MG63 (cell line): ENCODE results near the gene MAP6D1. TPM values are rescaled to one million over a fixed set of nuclear protein-coding genes. Genes with fewer than 3 reads are reported as not detected.

Experiments
- DNase-seq: peaks from one replicate; pipeline ENCODE4 v3.0.0-alpha.2; 2020
- H3K27me3 ChIP-seq: fragments of 250-450 bp; sonication (Bioruptor Pico); 2 replicates; pipeline ENCODE4 v1.5.1; 2020; ENCODE audit warnings: mild to moderate bottlenecking, moderate library complexity
- H3K36me3 ChIP-seq: fragments of 250-450 bp; sonication (Bioruptor Pico); 2 replicates; pipeline ENCODE4 v1.5.1; 2020; ENCODE audit warnings: mild to moderate bottlenecking, moderate library complexity
- H3K4me3 ChIP-seq: fragments of 250-450 bp; sonication (Bioruptor Pico); 2 replicates; pipeline ENCODE4 v1.5.1; 2020; ENCODE audit warnings: mild to moderate bottlenecking, moderate library complexity
- H3K9me3 ChIP-seq: fragments of 250-450 bp; sonication (Bioruptor Pico); 2 replicates; pipeline ENCODE4 v1.5.1; 2020; ENCODE audit warnings: mild to moderate bottlenecking, moderate library complexity
- total RNA-seq: library from RNA; depleted of rRNA; stranded (reverse); fragments of >200 nt; shearing (Covaris generic); gene quantifications from 2 replicates; pipeline ENCODE4 v1.2.3, GENCODE V29; 2014; ENCODE audit warnings: low replicate concordance

The MAP6D1 gene
- total RNA-seq, 1 experiment from 2014 or later: 3.1 TPM

GRCh38 chr3:183828538-183828870 is 3.1 kb upstream of the MAP6D1 start:
- no peaks in the 10 kb centered on the region for H3K27me3 ChIP-seq
- no peak for DNase-seq
- H3K4me3 ChIP-seq: no peak overlapping the region
- peaks cover 53% of the 10 kb centered on the region for H3K36me3 ChIP-seq
- H3K9me3 ChIP-seq: no peaks in the 10 kb centered on the region

GRCh38 chr3:183827809-183828537 is 2.6 kb upstream of the MAP6D1 start:
- Histone ChIP-seq H3K27me3 (no peaks in the 10 kb centered on the region), H3K9me3 (no peaks in the 10 kb centered on the region), H3K36me3 (peaks cover 48% of the 10 kb centered on the region), H3K4me3 (no peak overlapping the region)
- no peak for DNase-seq

- no peaks in the 10 kb centered on the region for H3K9me3 ChIP-seq
- H3K27me3 ChIP-seq: no peaks in the 10 kb centered on the region
- H3K36me3 ChIP-seq: peaks cover 37% of the 10 kb centered on the region
- DNase-seq: no peak
- no peak overlapping the region for H3K4me3 ChIP-seq
Measured at GRCh38 chr3:183826448-183827250, 1.3 kb upstream of the MAP6D1 start.

GRCh38 chr3:183824761-183825455 is 469 bp downstream of the MAP6D1 start:
- Histone ChIP-seq H3K9me3 (no peaks in the 10 kb centered on the region), H3K4me3 (peak overlapping the region; percentile 51), H3K27me3 (no peaks in the 10 kb centered on the region), H3K36me3 (peaks cover 22% of the 10 kb centered on the region)
- peak; percentile 22 for DNase-seq

- H3K27me3 ChIP-seq: no peaks in the 10 kb centered on the region
- H3K36me3 ChIP-seq: peaks cover 12% of the 10 kb centered on the region; the same call in 1 of the 2 replicates
- no peak for DNase-seq
- H3K4me3 ChIP-seq: peak overlapping the region; percentile 51
- no peaks in the 10 kb centered on the region for H3K9me3 ChIP-seq
Measured at GRCh38 chr3:183823963-183824362, 1.4 kb downstream of the MAP6D1 start.

GRCh38 chr3:183822631-183823030 is 2.7 kb downstream of the MAP6D1 start:
- H3K9me3 ChIP-seq: no peaks in the 10 kb centered on the region
- DNase-seq: no peak
- no peaks in the 10 kb centered on the region for H3K27me3 ChIP-seq
- no peak overlapping the region for H3K4me3 ChIP-seq
- H3K36me3 ChIP-seq: peaks cover 6% of the 10 kb centered on the region; the same call in 1 of the 2 replicates

- Histone ChIP-seq H3K36me3 (peaks cover 16% of the 10 kb centered on the region), H3K9me3 (no peaks in the 10 kb centered on the region), H3K4me3 (no peak overlapping the region), H3K27me3 (no peaks in the 10 kb centered on the region)
- DNase-seq: no peak
Measured at GRCh38 chr3:183819831-183820230, 5.5 kb downstream of the MAP6D1 start.

- DNase-seq: no peak
- no peaks in the 10 kb centered on the region for H3K9me3 ChIP-seq
Measured at GRCh38 chr3:183818706-183819624, 6.4 kb downstream of the MAP6D1 start.

GRCh38 chr3:183818041-183818620 is 7.2 kb downstream of the MAP6D1 start:
- peaks cover 27% of the 10 kb centered on the region for H3K36me3 ChIP-seq
- H3K27me3 ChIP-seq: no peaks in the 10 kb centered on the region
- DNase-seq: no peak
- H3K4me3 ChIP-seq: no peak overlapping the region
- H3K9me3 ChIP-seq: no peaks in the 10 kb centered on the region

More at GRCh38 chr3:183818706-183819624, 6.4 kb downstream of the MAP6D1 start:
- Histone ChIP-seq H3K4me3 (no peak overlapping the region), H3K36me3 (peaks cover 23% of the 10 kb centered on the region), H3K27me3 (no peaks in the 10 kb centered on the region)

GRCh38 chr3:183817639-183818038 is 7.7 kb downstream of the MAP6D1 start:
- no peaks in the 10 kb centered on the region for H3K9me3 ChIP-seq
- DNase-seq: no peak
- peaks cover 31% of the 10 kb centered on the region for H3K36me3 ChIP-seq
- H3K4me3 ChIP-seq: no peak overlapping the region
- no peaks in the 10 kb centered on the region for H3K27me3 ChIP-seq

- H3K27me3 ChIP-seq: no peaks in the 10 kb centered on the region
- H3K4me3 ChIP-seq: no peak overlapping the region
- H3K36me3 ChIP-seq: peaks cover 37% of the 10 kb centered on the region
- no peaks in the 10 kb centered on the region for H3K9me3 ChIP-seq
- DNase-seq: no peak
Measured at GRCh38 chr3:183816681-183817510, 8.5 kb downstream of the MAP6D1 start.

GRCh38 chr3:183815951-183816475 is 9.4 kb downstream of the MAP6D1 start:
- no peak for DNase-seq
- Histone ChIP-seq H3K27me3 (no peaks in the 10 kb centered on the region), H3K9me3 (no peaks in the 10 kb centered on the region), H3K36me3 (peaks cover 44% of the 10 kb centered on the region), H3K4me3 (no peak overlapping the region)

GRCh38 chr3:183815563-183815940 is 9.8 kb downstream of the MAP6D1 start:
- no peak for DNase-seq
- Histone ChIP-seq H3K36me3 (peaks cover 49% of the 10 kb centered on the region), H3K9me3 (no peaks in the 10 kb centered on the region), H3K27me3 (no peaks in the 10 kb centered on the region), H3K4me3 (no peak overlapping the region)

- no peak for DNase-seq
- H3K27me3 ChIP-seq: no peaks in the 10 kb centered on the region
- H3K36me3 ChIP-seq: peaks cover 62% of the 10 kb centered on the region
- H3K9me3 ChIP-seq: no peaks in the 10 kb centered on the region
- no peak overlapping the region for H3K4me3 ChIP-seq
Measured at GRCh38 chr3:183814240-183814639, 11.1 kb downstream of the MAP6D1 start.

GRCh38 chr3:183812761-183813445 is 12.5 kb downstream of the MAP6D1 start:
- Histone ChIP-seq H3K36me3 (peaks cover 75% of the 10 kb centered on the region), H3K4me3 (no peak overlapping the region), H3K9me3 (no peaks in the 10 kb centered on the region), H3K27me3 (no peaks in the 10 kb centered on the region)
- DNase-seq: no peak
